ENCODE data around the gene TNS1. TPM values are rescaled to one million over a fixed set of nuclear protein-coding genes. Genes with fewer than 3 reads are reported as not detected.
A peak's percentile ranks its signal among the peaks of the same experiment; 100 is the strongest.

TNS1 gene
- total RNA-seq, 1 donor from 2014 or later = 59.2 TPM

GRCh38 chr2:218032336-218033171 lies 29.8 kb upstream of the TNS1 start:
- Mint-ChIP-seq H3K4me3 (no peak overlapping the region), H3K36me3 (no peaks in the 10 kb centered on the region), H3K27ac (no peak overlapping the region), H3K9me3 (no peaks in the 10 kb centered on the region), H3K4me1 (ENCODE audit: unreplicated experiment) (peaks cover 3% of the 10 kb centered on the region), H3K27me3 (peaks cover 48% of the 10 kb centered on the region)
- DNase-seq (ENCODE audit: extremely low spot score, unreplicated experiment) = no peak
- no peak for TF ChIP-seq CTCF (conservative IDR thresholded peaks at IDR 0.05)

GRCh38 chr2:218031771-218032257 lies 29.0 kb upstream of the TNS1 start:
- no peak for TF ChIP-seq CTCF (conservative IDR thresholded peaks at IDR 0.05)
- Mint-ChIP-seq H3K27me3 (peaks cover 48% of the 10 kb centered on the region), H3K4me1 (ENCODE audit: unreplicated experiment) (peaks cover 3% of the 10 kb centered on the region), H3K27ac (no peak overlapping the region), H3K9me3 (no peaks in the 10 kb centered on the region), H3K36me3 (no peaks in the 10 kb centered on the region), H3K4me3 (no peak overlapping the region)
- no peak for DNase-seq (ENCODE audit: extremely low spot score, unreplicated experiment)

- Mint-ChIP-seq H3K36me3 (no peaks in the 10 kb centered on the region), H3K4me1 (ENCODE audit: unreplicated experiment) (peaks cover 3% of the 10 kb centered on the region), H3K27ac (no peak overlapping the region), H3K9me3 (no peaks in the 10 kb centered on the region), H3K27me3 (peaks cover 42% of the 10 kb centered on the region), H3K4me3 (no peak overlapping the region)
- DNase-seq (ENCODE audit: extremely low spot score, unreplicated experiment) = no peak
- TF ChIP-seq CTCF (conservative IDR thresholded peaks at IDR 0.05) = no peak
Measured at GRCh38 chr2:218031261-218031660, 28.5 kb upstream of the TNS1 start.

- Mint-ChIP-seq H3K9me3 (no peaks in the 10 kb centered on the region), H3K4me1 (ENCODE audit: unreplicated experiment) (peaks cover 8% of the 10 kb centered on the region), H3K27me3 (peaks cover 46% of the 10 kb centered on the region), H3K27ac (no peak overlapping the region), H3K36me3 (no peaks in the 10 kb centered on the region), H3K4me3 (no peak overlapping the region)
- DNase-seq (ENCODE audit: extremely low spot score, unreplicated experiment) = no peak
- TF ChIP-seq CTCF (conservative IDR thresholded peaks at IDR 0.05) = no peak
Measured at GRCh38 chr2:218030409-218031195, 27.8 kb upstream of the TNS1 start.

GRCh38 chr2:218029366-218030360 lies 26.9 kb upstream of the TNS1 start:
- no peak overlapping the region for H3K27ac Mint-ChIP-seq
- H3K4me3 Mint-ChIP-seq = no peak overlapping the region
- H3K9me3 Mint-ChIP-seq = no peaks in the 10 kb centered on the region
- peak; percentile 62 for DNase-seq (ENCODE audit: extremely low spot score, unreplicated experiment)
- TF ChIP-seq CTCF (conservative IDR thresholded peaks at IDR 0.05) = no peak
- H3K27me3 Mint-ChIP-seq = peaks cover 43% of the 10 kb centered on the region
- peaks cover 9% of the 10 kb centered on the region for H3K4me1 Mint-ChIP-seq (ENCODE audit: unreplicated experiment)
- H3K36me3 Mint-ChIP-seq = no peaks in the 10 kb centered on the region

Measured in type B pancreatic cell (in vitro differentiated cells).